GM12878 (cell line): ENCODE data around the gene PPP1R37. TPM values are rescaled to one million over a fixed set of nuclear protein-coding genes. Genes with fewer than 3 reads are reported as not detected.

ENCODE experiments used
- ATF3 ChIP-seq: IDR thresholded peaks from 2 replicates; pipeline ENCODE4 v1.6.1; 2011; ENCODE audit warnings: low read depth, mild to moderate bottlenecking, low read length, moderate library complexity, borderline replicate concordance; ENCODE audit errors: extremely low read depth
- BCL11A ChIP-seq: IDR thresholded peaks from 2 replicates; pipeline ENCODE4 v1.6.1; 2011; ENCODE audit warnings: low read depth, low read length
- BCLAF1 ChIP-seq: fragments of 450-650 bp; IDR thresholded peaks from 2 replicates; pipeline ENCODE4 v1.6.1; 2017; ENCODE audit warnings: antibody characterized with exemption, mild to moderate bottlenecking, moderate library complexity
- BHLHE40 ChIP-seq, 2 experiments: fragments of 450-650 bp in 1 of 2; IDR thresholded peaks; 2 replicates each; pipeline ENCODE4 v1.6.1; 2011 to 2017; ENCODE audit warnings: low read depth in 2 of 2, borderline replicate concordance in 1 of 2, improper control_type of control experiment in 1 of 2, low read length in 1 of 2, mild to moderate bottlenecking in 1 of 2
- BMI1 ChIP-seq: fragments of 450-650 bp; IDR thresholded peaks from 2 replicates; pipeline ENCODE4 v1.6.1; 2016; ENCODE audit warnings: mild to moderate bottlenecking, moderate library complexity, borderline replicate concordance
- CREB1 ChIP-seq: IDR thresholded peaks from 2 replicates; pipeline ENCODE4 v1.6.1; 2012; ENCODE audit warnings: low read depth, mild to moderate bottlenecking, inconsistent platforms
- CREM ChIP-seq: IDR thresholded peaks from 2 replicates; pipeline ENCODE4 v1.6.1; 2014; ENCODE audit warnings: antibody characterized with exemption, low read depth
- ETV6 ChIP-seq, 2 experiments: fragments of 450-650 bp in 1 of 2; IDR thresholded peaks in 1 of 2; conservative IDR thresholded peaks in 1 of 2; 2 replicates each; pipeline ENCODE4 v1.6.1; 2014; ENCODE audit warnings: antibody characterized with exemption in 1 of 2, borderline replicate concordance in 1 of 2, low read depth in 1 of 2, mild to moderate bottlenecking in 1 of 2, moderate library complexity in 1 of 2
- FOS ChIP-seq: IDR thresholded peaks from 3 replicates; pipeline ENCODE4 v1.6.1; 2011; ENCODE audit warnings: borderline replicate concordance; ENCODE audit not compliant: insufficient read length; ENCODE audit errors: extremely low read depth
- FOXK2 ChIP-seq: fragments of 450-650 bp; IDR thresholded peaks from 2 replicates; pipeline ENCODE4 v1.6.1; 2017; ENCODE audit warnings: mild to moderate bottlenecking, moderate library complexity
- HDGF ChIP-seq: fragments of 450-650 bp; IDR thresholded peaks from 2 replicates; pipeline ENCODE4 v1.6.1; 2016; ENCODE audit warnings: antibody characterized with exemption
- IKZF1 ChIP-seq: fragments of 450-650 bp; conservative IDR thresholded peaks from 2 replicates; pipeline ENCODE4 v1.6.1; 2017; ENCODE audit warnings: antibody characterized with exemption, mild to moderate bottlenecking
- JUNB ChIP-seq: IDR thresholded peaks from 2 replicates; pipeline ENCODE4 v1.6.1; 2016; ENCODE audit warnings: antibody characterized with exemption, mild to moderate bottlenecking
- JUND ChIP-seq: IDR thresholded peaks from 2 replicates; pipeline ENCODE4 v1.6.1; 2012; ENCODE audit warnings: low read depth, mild to moderate bottlenecking, low read length, improper control_type of control experiment, moderate library complexity
- KLF5 ChIP-seq: fragments of 450-650 bp; IDR thresholded peaks from 2 replicates; pipeline ENCODE4 v1.6.1; 2014; ENCODE audit warnings: mild to moderate bottlenecking; ENCODE audit not compliant: partially characterized antibody
- NFYA ChIP-seq: IDR thresholded peaks from 2 replicates; pipeline ENCODE4 v1.6.1; 2011; ENCODE audit warnings: low read depth, mild to moderate bottlenecking, low read length, improper control_type of control experiment, borderline replicate concordance
- NFYB ChIP-seq: IDR thresholded peaks from 2 replicates; pipeline ENCODE4 v1.6.1; 2011; ENCODE audit warnings: low read depth, mild to moderate bottlenecking, low read length, improper control_type of control experiment, moderate library complexity; ENCODE audit not compliant: insufficient read depth
- PAX5 ChIP-seq: IDR thresholded peaks from 2 replicates; pipeline ENCODE4 v1.6.1; 2011; ENCODE audit warnings: low read depth, low read length, borderline replicate concordance
- POLR2A ChIP-seq: IDR thresholded peaks from 2 replicates; pipeline ENCODE4 v1.6.1; 2011; ENCODE audit warnings: low read depth, mild to moderate bottlenecking, low read length
- RAD21 ChIP-seq: IDR thresholded peaks from 2 replicates; pipeline ENCODE4 v1.6.1; 2011; ENCODE audit warnings: mild to moderate bottlenecking, low read depth, low read length, moderate library complexity; ENCODE audit not compliant: insufficient read depth
- SP1 ChIP-seq: IDR thresholded peaks from one replicate; pipeline ENCODE4 v1.6.1; 2011; ENCODE audit warnings: low read depth, low read length
- SRF ChIP-seq, 2 experiments: IDR thresholded peaks; 2 replicates each; pipeline ENCODE4 v1.6.1; 2011; ENCODE audit warnings: low read depth in 2 of 2, low read length in 2 of 2, mild to moderate bottlenecking in 1 of 2, moderate library complexity in 1 of 2
- STAT1 ChIP-seq: fragments of 450-650 bp; conservative IDR thresholded peaks from 2 replicates; pipeline ENCODE4 v1.6.1; 2014; ENCODE audit warnings: antibody characterized with exemption, mild to moderate bottlenecking
- SUPT20H ChIP-seq: IDR thresholded peaks from 2 replicates; pipeline ENCODE4 v1.6.1; 2011; ENCODE audit warnings: low read depth, mild to moderate bottlenecking, low read length, moderate library complexity, borderline replicate concordance; ENCODE audit not compliant: control insufficient read depth
- ZBTB33 ChIP-seq: fragments of 450-650 bp; IDR thresholded peaks from 2 replicates; pipeline ENCODE4 v1.6.1; 2017; ENCODE audit warnings: mild to moderate bottlenecking
- ZNF24 ChIP-seq: fragments of 450-650 bp; IDR thresholded peaks from 2 replicates; pipeline ENCODE4 v1.6.1; 2017; ENCODE audit warnings: antibody characterized with exemption, mild to moderate bottlenecking
- ZNF274 ChIP-seq: IDR thresholded peaks from one replicate; pipeline ENCODE4 v1.8.0; 2011; ENCODE audit not compliant: insufficient read length, insufficient read depth
- ZZZ3 ChIP-seq: IDR thresholded peaks from 2 replicates; pipeline ENCODE4 v1.6.1; 2011; ENCODE audit warnings: low read depth; ENCODE audit not compliant: control insufficient read depth, insufficient read length
- polyA plus RNA-seq, 11 experiments: library from polyadenylated mRNA; depleted of rRNA in 4 of 11; unstranded in 6 of 11; stranded (reverse) in 5 of 11; fragments of >200 nt; fragmentation: Nextera tagmentation in 4 of 11; fragmentation: Illumina TruSeq in 1 of 11; extraction: Ambion mirVana in 4 of 11; extraction: Trizol in 1 of 11; gene quantifications; 1 replicate in 1 of 11; 2 replicates in 10 of 11; pipeline versions ENCODE4 v1.2.1 to v1.2.3, GENCODE V29; 2011 to 2016; ENCODE audit warnings: inconsistent platforms in 2 of 11, missing spikeins in 2 of 11, low read depth in 1 of 11
- total RNA-seq, 4 experiments: library from RNA; depleted of rRNA in 3 of 4; stranded (reverse); fragments of >200 nt in 3 of 4; fragmentation: Illumina TruSeq in 1 of 4; extraction: Trizol in 1 of 4; gene quantifications; 2 replicates each; pipeline versions ENCODE4 v1.2.1 to v1.2.3, GENCODE V29; 2013 to 2021

The PPP1R37 gene
- total and polyA plus RNA-seq, 10 of the 15 experiments (the other 5 are each of a cell fraction or from before 2014, with no cell fraction given): 0.09 to 21.3 (median 5.1) TPM; not detected in 1

- TF ChIP-seq JUND (no peak), ZNF274 (no peak), FOS (no peak), KLF5 (no peak), ZBTB33 (no peak), ZZZ3 (no peak), ETV6 (conservative IDR thresholded peaks at IDR 0.05 in 1 of 2, IDR thresholded peaks at IDR 0.05 in 1 of 2; ENCODE audit: borderline replicate concordance in 1 of 2, low read depth in 1 of 2) (no peak), BHLHE40 (IDR thresholded peaks at IDR 0.05; ENCODE audit: borderline replicate concordance in 1 of 2, low read depth in 2 of 2, low read length in 1 of 2) (0 out of 4 replicates have a peak, but pooled peaks of 1 of the 2 experiments have one; percentile 12), RAD21 (peak; percentile 93), BCLAF1 (no peak), ZNF24 (no peak), STAT1 (no peak), HDGF (0 out of 2 replicates have a peak, but pooled peaks have one; percentile 71), SP1 (no peak), PAX5 (peak; percentile 60; the same call in 1 of the 2 replicates), NFYB (no peak), POLR2A (no peak), FOXK2 (no peak), CREB1 (no peak), BMI1 (no peak), BCL11A (no peak), SUPT20H (no peak), ATF3 (no peak), NFYA (no peak), CREM (no peak), JUNB (no peak), SRF (IDR thresholded peaks at IDR 0.05; ENCODE audit: low read depth in 2 of 2, low read length in 2 of 2) (no peak), IKZF1 (no peak)
These were observed 33.6 kb upstream of the PPP1R37 start (continued) for GRCh38 chr19:45059258-45059965.
